GM21723 (cell line): ENCODE measurements around the gene ATRX.
"Not testable (repeated sequence)": the region's sequence is repeated elsewhere in the genome, so short reads cannot be mapped to it uniquely, and the experiment has no call there.

Experiments used
- ATAC-seq: cut with Tn5 transposase; IDR thresholded peaks from one replicate; pipeline ENCODE4 v1.9.1; 2021; ENCODE audit warnings: mild to moderate bottlenecking, moderate library complexity; ENCODE audit not compliant: unreplicated experiment

Gene ATRX

DNA sequence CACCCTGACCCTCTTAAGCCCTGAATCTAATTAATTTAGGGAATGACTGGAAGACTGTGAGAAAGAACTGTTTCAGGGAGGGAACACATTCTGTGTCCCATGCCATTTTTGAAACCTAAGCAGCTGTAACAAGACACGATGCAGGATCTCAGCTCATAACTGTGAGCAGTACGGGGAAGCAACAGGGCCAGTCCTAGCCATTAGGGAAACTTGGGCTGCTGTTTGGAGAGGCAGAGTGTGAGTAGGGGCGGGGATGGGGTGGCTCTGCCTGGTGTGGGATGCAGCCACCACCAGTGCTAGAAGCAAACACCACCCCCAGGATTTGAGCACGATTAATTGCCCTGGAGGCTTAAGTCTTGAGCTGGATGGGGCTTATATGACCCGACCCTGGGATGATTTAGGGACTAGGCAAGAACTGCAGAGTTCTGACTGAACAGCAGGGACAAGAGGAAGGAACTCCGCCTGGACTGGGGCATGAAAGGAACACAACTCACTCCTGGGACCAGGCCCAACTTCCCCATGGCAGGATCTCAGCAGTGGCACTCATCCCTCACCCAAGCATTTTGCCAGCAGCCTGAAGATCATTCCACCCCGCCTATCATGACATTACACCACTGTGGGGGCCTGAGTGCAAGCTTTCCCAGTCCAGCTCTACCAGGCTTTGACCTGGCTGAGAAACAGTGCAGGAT lies 43.1 kb downstream of the ATRX start:
- no peak for ATAC-seq

DNA sequence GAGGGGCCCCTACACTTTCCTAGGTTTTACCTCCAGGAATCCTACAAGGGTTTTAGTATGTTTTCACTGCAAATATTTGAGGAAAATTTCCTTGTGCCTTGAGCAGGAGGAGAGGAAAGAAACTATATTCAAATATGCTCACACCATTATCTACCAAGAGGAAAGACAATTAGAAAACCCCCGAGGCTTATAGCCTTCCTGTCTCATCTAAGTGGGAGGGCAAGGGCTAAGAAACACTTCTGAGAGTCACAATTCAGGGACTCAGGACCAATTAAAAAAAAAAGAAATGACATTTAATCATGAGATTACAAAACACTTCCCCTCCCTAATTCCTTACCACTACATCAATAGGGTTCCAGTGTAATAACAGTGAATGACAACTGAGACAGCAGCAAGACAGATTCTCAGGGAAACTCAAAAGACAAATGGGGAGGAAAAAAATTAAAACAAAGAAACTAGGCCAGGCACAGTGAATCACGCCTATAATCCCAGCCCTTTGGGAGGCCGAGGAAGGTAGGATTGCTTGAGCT lies 45.6 kb downstream of the ATRX start:
- no peak for ATAC-seq

DNA sequence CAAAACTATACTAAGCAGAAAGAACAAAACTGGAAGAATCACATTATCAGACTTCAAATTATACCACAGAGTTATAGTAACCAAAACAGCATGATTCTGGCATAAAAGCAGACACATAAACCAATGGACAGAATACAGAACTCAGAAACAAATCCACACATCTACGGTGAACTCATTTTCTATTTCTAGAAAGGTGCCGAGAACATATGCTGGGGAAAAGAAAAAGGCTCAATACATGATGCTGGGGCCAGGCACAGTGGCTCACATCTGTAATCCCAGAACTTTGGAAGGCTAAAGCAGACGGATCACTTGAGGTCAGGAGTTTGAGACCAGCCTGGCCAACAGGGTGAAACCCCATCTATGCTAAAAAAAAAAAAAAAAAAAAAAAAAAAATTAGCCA lies 52.7 kb downstream of the ATRX start:
- no peak for ATAC-seq

DNA sequence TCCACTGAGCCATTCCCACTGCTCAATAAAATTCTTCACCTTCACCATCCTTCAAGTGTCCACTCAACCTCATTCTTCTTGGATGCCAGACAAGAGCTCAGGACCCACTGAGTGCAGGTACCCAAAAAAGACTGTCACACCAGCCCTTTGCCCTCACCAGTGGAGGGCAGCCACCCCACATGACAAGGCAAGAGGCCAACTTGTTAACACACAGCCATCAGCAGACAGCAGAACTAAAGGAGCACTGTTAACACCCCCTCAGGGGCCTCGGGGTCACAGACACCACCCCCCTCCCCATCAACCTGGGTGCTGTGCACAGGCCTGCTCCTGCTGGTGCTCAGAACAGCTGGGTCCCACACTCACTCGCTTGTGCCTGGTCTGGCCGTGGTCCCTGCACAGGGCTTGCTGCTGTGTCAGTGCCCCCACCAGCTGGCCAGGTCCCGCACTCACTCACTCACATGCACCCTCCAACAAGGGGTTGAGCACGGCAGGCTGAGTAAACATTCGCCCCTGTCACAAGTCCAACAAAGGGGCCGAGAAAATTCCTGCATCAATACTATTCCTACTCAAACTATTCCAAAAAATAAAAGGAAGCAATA lies 54.1 kb downstream of the ATRX start:
- no peak for ATAC-seq

DNA sequence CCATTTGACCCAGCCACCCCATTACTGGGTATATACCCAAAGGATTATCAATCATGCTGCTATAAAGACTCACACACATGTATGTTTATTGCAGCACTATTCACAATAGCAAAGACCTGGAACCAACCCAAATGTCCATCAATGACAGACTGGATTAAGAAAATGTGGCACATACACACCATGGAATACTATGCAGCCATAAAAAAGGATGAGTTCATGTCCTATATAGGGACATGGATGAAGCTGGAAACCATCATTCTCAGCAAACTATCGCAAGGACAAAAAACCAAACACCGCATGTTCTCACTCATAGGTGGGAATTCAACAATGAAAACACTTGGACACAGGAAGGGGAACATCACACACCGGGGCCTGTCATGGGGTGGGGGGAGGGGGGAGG lies 59.9 kb downstream of the ATRX start:
- not testable (repeated sequence) for ATAC-seq

DNA sequence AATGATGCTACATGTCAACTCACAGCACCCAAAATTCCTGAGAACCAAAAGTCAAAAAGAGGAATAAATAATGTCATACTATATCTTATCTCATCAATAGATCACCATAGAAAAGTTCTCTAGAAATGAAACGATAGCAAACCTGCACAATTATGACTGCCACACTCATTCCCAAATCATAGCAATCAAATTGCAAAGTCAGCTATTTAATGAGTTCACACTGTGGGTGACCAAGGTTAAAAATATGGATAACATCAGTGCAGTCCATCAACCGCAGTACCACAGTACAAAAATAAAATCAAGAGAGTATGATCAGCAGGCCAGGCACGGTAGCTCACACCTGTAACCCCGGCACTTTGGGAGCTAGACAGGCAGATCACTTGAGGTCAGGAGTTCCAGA lies 62.3 kb downstream of the ATRX start:
- no peak for ATAC-seq

DNA sequence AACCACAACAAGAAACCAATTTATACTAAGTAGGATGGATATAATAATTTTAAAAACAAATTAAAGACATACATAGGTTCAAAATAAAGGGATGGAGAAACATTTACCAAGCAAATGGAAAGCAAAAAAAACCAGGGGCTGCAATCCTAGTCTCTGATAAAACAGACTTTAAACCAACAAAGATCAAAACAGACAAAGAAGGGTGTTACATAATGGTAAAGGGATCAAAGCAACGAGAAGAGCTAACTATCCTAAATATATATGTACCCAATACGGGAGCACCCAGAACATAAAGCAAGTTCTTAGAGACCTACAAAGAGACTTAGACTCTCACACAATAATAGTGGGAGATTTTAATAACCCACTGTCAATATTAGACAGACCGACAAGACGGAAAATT lies 66.6 kb downstream of the ATRX start:
- no peak for ATAC-seq

- no peak for ATAC-seq
Observed at GRCh38 chrX:77704881-77705280, 81.1 kb downstream of the ATRX start.

- ATAC-seq: no peak
Observed at GRCh38 chrX:77698242-77698641, 87.8 kb downstream of the ATRX start.

- ATAC-seq: no peak
Observed at GRCh38 chrX:77694491-77694890, 91.5 kb downstream of the ATRX start.

DNA sequence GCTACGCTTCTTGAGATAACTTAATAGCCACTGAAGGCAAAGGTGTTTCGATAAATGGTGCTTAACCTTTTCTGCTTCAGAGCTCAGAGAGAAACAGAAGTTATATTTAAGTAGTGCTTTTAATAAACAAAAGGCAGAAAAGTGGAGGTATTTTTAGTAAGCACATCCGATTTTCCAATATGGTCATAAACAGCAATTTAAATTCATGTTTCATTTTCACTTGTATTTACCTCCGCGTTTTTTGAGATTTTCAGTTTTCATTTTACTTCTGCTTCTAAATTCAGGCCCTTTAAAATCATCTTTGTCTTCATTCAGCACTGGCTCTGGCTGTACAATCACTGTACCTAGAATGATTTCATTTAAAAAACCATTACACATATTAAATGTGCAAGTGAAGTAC lies 92.4 kb downstream of the ATRX start:
- peak; percentile 77 for ATAC-seq

- no peak for ATAC-seq
Observed at GRCh38 chrX:77691916-77692315, 94.1 kb downstream of the ATRX start.

- no peak for ATAC-seq
Observed at GRCh38 chrX:77689376-77689775, 96.6 kb downstream of the ATRX start.

- ATAC-seq: not testable (repeated sequence)
Observed at GRCh38 chrX:77685683-77686082, 100.3 kb downstream of the ATRX start.

GRCh38 chrX:77679144-77679543 lies 106.9 kb downstream of the ATRX start:
- no peak for ATAC-seq

GRCh38 chrX:77675986-77676385 lies 110.0 kb downstream of the ATRX start:
- no peak for ATAC-seq

DNA sequence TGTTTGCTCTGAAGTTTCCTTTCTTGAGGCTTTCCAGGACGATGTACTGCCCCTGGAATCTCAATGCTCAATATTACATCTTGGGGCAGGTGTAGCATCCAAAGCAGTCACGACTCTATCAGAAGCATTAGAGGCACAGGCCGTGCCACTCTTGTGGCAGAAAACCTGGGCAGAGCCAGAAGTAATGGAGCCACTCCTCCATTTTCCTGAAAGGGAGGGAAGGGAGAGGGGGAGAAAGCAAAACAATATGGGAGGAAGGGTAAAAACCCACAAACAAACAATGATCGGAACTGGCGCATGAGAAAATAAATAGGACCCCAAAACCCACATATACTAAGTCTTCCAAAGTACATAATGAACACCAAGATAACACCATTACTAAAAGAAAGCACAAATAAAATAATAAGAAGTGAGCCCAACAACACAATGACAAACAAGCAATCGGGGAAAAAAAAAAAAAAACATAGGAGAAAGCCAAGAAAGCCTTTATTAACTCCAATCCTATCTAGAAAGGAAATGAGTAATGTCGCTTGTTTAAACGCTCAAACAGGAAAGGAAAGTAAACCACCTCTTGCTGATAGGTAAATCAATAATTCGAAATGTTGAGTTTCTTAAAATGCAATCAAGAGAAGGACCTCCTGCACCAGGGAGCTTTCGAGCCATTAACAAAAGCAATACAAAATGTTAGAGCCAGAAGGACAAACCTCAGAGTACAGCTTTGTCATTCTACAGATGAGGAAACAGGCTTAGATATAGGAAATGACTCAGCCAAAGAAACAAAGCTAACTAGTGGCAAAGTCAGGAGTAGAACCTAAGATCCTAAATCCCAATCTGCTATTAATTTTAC lies 117.4 kb downstream of the ATRX start:
- no peak for ATAC-seq

- ATAC-seq: no peak
Observed at GRCh38 chrX:77658886-77659285, 127.1 kb downstream of the ATRX start.

GRCh38 chrX:77652095-77652494 lies 133.9 kb downstream of the ATRX start:
- no peak for ATAC-seq

- ATAC-seq: peak; percentile 56
Observed at GRCh38 chrX:77640702-77641101, 145.3 kb downstream of the ATRX start.

DNA sequence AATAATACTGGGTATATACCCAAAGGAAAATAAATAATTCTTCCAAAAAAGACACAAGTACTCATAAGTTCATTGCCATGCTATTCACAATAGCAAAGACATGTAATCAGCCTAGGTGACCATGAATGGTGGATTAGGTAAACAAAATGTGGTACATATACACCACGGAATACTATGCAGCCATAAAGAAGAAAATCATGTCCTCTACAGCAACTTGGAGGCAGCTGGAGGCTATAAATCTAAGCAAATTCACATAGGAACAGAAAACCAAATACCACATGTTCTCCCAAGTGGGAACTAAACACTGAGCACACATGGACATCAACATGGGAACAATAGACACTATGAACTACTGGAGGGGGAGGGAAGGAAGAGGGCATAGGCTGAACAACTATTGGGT lies 146.2 kb downstream of the ATRX start:
- no peak for ATAC-seq

DNA sequence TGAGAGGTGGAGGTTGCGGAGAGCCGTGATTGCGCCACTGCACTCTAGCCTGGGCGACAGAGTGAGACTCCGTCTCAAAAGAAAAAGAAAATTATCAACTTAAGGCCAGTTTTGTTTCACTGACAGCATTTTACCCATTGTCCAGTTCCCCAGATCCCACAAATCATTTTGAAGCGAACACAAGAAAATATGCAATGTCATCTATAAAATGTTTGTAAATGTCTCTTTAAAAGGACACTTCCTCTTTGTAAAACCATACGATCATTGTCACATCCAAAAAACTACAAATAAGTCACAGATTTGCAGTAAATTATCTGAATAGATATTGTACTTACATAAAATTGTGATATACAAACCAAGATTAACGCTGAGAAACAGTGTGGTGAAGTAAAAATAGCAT lies 147.6 kb downstream of the ATRX start:
- ATAC-seq: no peak
